HFF-Myc (cell line): ENCODE data around the gene LAP3.

Source experiments
- DNase-seq: peaks from one replicate; pipeline ENCODE4 v3.0.0-alpha.2; 2011; ENCODE audit warnings: low read depth; ENCODE audit errors: extremely low read depth
- H3K4me3 ChIP-seq: replicated peaks from 2 replicates; pipeline ENCODE4 v1.5.1; 2011; ENCODE audit warnings: low read depth, mild to moderate bottlenecking, control low read depth, low read length
- TF ChIP-seq, protein P1 (sequence below): IDR thresholded peaks from 2 replicates; pipeline ENCODE4 v1.5.1; 2012; ENCODE audit warnings: mild to moderate bottlenecking, low read depth, low read length, control low read depth; ENCODE audit errors: missing control alignments

LAP3 gene

GRCh38 chr4:17589355-17589754 lies 12.4 kb downstream of the LAP3 start:
- no peak overlapping the region for H3K4me3 ChIP-seq
- TF ChIP-seq, protein P1, sequence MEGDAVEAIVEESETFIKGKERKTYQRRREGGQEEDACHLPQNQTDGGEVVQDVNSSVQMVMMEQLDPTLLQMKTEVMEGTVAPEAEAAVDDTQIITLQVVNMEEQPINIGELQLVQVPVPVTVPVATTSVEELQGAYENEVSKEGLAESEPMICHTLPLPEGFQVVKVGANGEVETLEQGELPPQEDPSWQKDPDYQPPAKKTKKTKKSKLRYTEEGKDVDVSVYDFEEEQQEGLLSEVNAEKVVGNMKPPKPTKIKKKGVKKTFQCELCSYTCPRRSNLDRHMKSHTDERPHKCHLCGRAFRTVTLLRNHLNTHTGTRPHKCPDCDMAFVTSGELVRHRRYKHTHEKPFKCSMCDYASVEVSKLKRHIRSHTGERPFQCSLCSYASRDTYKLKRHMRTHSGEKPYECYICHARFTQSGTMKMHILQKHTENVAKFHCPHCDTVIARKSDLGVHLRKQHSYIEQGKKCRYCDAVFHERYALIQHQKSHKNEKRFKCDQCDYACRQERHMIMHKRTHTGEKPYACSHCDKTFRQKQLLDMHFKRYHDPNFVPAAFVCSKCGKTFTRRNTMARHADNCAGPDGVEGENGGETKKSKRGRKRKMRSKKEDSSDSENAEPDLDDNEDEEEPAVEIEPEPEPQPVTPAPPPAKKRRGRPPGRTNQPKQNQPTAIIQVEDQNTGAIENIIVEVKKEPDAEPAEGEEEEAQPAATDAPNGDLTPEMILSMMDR = no peak
- DNase-seq = no peak

GRCh38 chr4:17595471-17596005 lies 18.5 kb downstream of the LAP3 start:
- TF ChIP-seq, protein P1 = no peak
- no peak overlapping the region for H3K4me3 ChIP-seq
- DNase-seq = no peak

DNA sequence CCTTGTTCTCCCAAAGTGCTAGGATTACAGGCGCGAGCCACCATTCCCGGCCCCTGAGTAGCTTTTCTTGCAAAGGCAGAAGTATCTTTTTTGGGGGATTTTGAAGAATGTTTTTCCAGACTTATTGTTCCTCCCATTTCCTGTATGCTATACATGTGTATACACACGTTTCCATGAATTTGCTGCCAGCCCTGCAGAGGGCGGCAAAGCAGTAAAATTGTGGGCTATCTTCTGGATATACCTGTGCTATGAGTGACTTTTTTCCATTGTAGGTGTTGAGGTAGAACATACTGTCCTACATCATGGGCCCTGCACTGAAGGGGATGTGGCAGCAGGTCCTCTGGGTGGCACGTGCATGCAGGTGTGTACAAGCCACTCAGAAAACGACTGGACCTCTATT lies 20.5 kb downstream of the LAP3 start:
- H3K4me3 ChIP-seq = no peak overlapping the region
- TF ChIP-seq, protein P1 = peak; percentile 38
- DNase-seq = no peak

- no peak overlapping the region for H3K4me3 ChIP-seq
- TF ChIP-seq, protein P1 = no peak
- DNase-seq = no peak
These were observed 22.8 kb downstream of the LAP3 start for GRCh38 chr4:17599826-17600225.

GRCh38 chr4:17605236-17605635 lies 28.2 kb downstream of the LAP3 start:
- TF ChIP-seq, protein P1 = no peak
- DNase-seq = no peak
- H3K4me3 ChIP-seq = no peak overlapping the region

DNA sequence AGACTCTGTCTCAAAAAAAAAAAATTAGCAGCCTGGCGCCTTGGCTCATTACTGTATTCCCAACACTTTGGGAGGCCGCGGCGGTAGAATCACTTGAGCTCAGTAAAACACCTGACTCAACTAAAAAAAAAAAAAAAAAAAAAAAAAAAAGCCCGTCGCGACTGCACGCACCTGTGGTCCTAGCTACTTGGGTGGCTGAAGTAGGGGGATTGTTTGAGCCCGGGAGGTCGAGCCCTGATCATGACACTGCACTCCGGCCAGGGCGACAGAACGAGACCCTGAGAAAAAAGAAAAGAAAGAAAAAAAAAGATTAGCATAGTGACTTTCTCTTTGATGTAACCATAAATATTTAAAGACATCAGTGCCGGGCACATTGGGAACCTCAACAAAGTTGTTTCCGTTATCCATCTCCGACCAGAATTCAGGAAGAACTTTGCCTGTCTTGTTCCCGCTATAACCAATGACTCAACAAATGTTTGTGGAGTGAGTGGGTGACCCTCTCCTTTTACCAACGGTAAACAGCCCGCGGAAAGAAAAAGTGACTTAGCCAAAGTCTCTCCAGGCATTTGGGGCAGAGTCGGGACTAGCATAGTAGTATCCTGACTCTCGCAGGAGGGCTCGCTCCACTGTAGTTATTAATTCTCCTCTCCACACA lies 36.9 kb downstream of the LAP3 start:
- peak overlapping the region; percentile 96 for H3K4me3 ChIP-seq
- DNase-seq = peak; percentile 31
- TF ChIP-seq, protein P1 = no peak
